Measurements from ENCODE around the gene BAG5.
A peak's percentile ranks its signal among the peaks of the same experiment; 100 is the strongest.

BAG5 gene

GRCh38 chr14:103520269-103520656 lies 42.2 kb downstream of the BAG5 start:
- no peak for TF ChIP-seq CTCF (IDR thresholded peaks at IDR 0.05)
- peaks cover 8% of the 10 kb centered on the region for H3K36me3 Mint-ChIP-seq (ENCODE audit: low read depth)
- no peak overlapping the region for H3K27ac Mint-ChIP-seq
- peaks cover 26% of the 10 kb centered on the region for H3K27me3 Mint-ChIP-seq (ENCODE audit: low read depth, poor library complexity)
- DNase-seq = no peak
- H3K9me3 Mint-ChIP-seq = no peaks in the 10 kb centered on the region
- peaks cover 59% of the 10 kb centered on the region for H3K4me1 Mint-ChIP-seq
- peak overlapping the region; percentile 72 for H3K4me3 Mint-ChIP-seq

- Mint-ChIP-seq H3K4me3 (peak overlapping the region; percentile 69), H3K27ac (no peak overlapping the region)
- DNase-seq = no peak
These were observed 42.6 kb downstream of the BAG5 start for GRCh38 chr14:103519837-103520212.

GRCh38 chr14:103519043-103519836 lies 43.2 kb downstream of the BAG5 start:
- no peak for TF ChIP-seq CTCF (IDR thresholded peaks at IDR 0.05)
- Mint-ChIP-seq H3K27me3 (ENCODE audit: low read depth, poor library complexity) (peaks cover 23% of the 10 kb centered on the region), H3K36me3 (ENCODE audit: low read depth) (peaks cover 8% of the 10 kb centered on the region), H3K9me3 (no peaks in the 10 kb centered on the region), H3K4me3 (peak overlapping the region; percentile 72), H3K4me1 (peaks cover 49% of the 10 kb centered on the region), H3K27ac (peak overlapping the region; percentile 84)
- DNase-seq = no peak

More at GRCh38 chr14:103519837-103520212, 42.6 kb downstream of the BAG5 start:
- Mint-ChIP-seq H3K4me1 (peaks cover 55% of the 10 kb centered on the region), H3K36me3 (ENCODE audit: low read depth) (peaks cover 8% of the 10 kb centered on the region), H3K27me3 (ENCODE audit: low read depth, poor library complexity) (peaks cover 26% of the 10 kb centered on the region), H3K9me3 (no peaks in the 10 kb centered on the region)
- TF ChIP-seq CTCF (IDR thresholded peaks at IDR 0.05) = no peak

GRCh38 chr14:103518422-103519042 lies 43.9 kb downstream of the BAG5 start:
- no peak overlapping the region for H3K27ac Mint-ChIP-seq
- peak; percentile 81 for DNase-seq

GRCh38 chr14:103517721-103518421 lies 44.6 kb downstream of the BAG5 start:
- TF ChIP-seq CTCF (IDR thresholded peaks at IDR 0.05) = no peak

More at GRCh38 chr14:103518422-103519042, 43.9 kb downstream of the BAG5 start:
- Mint-ChIP-seq H3K36me3 (ENCODE audit: low read depth) (peaks cover 8% of the 10 kb centered on the region), H3K27me3 (ENCODE audit: low read depth, poor library complexity) (peaks cover 16% of the 10 kb centered on the region), H3K9me3 (no peaks in the 10 kb centered on the region), H3K4me1 (peaks cover 42% of the 10 kb centered on the region), H3K4me3 (peak overlapping the region; percentile 72)
- TF ChIP-seq CTCF (IDR thresholded peaks at IDR 0.05) = peak; percentile 77

More at GRCh38 chr14:103517721-103518421, 44.6 kb downstream of the BAG5 start:
- Mint-ChIP-seq H3K27ac (no peak overlapping the region), H3K27me3 (ENCODE audit: low read depth, poor library complexity) (peaks cover 10% of the 10 kb centered on the region), H3K4me1 (peaks cover 40% of the 10 kb centered on the region), H3K9me3 (no peaks in the 10 kb centered on the region), H3K36me3 (ENCODE audit: low read depth) (peaks cover 8% of the 10 kb centered on the region), H3K4me3 (no peak overlapping the region)
- DNase-seq = no peak
